Stimulated activated CD4-positive, alpha-beta T cell treated with anti-CD3 and anti-CD28 coated beads, Interleukin-1b, Interleukin-23, amount 100 ng/mL, for 4 hours (primary cell): ENCODE data around the gene MGAT1.
"Not testable (repeated sequence)": the region's sequence is repeated elsewhere in the genome, so short reads cannot be mapped to it uniquely, and the experiment has no call there.

Experiments used
- DNase-seq, 2 donors: peaks; one replicate each; pipeline ENCODE4 v3.0.0-alpha.2; 2020; ENCODE audit warnings: low read depth in 2 of 2

The MGAT1 gene

GRCh38 chr5:180785121-180785781 is 17.4 kb downstream of the MGAT1 start:
- no peak for DNase-seq

- DNase-seq, result peak; percentile 57 to 60
These were observed 18.0 kb downstream of the MGAT1 start for GRCh38 chr5:180784497-180785097.

- DNase-seq, result no peak
These were observed 19.1 kb downstream of the MGAT1 start for GRCh38 chr5:180783340-180784052.

DNA sequence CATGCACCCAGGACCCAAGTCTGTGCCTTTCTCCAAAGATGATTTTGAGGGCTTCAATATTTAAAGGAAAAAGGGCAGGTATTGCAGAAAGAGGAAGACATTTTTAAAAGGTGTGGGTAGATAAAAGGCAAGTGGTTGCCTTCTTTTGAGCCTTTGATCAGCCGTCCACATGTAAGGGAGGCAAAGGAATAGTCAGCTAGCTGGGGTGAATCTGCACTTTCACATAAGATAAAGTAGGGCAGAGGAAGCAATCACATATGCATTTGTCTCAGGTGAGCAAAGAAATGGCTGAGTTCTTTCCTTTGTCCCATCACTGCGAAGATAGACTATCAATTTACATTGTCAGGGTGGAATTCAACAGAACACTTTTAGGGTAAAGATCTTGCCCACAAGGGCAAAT is 19.9 kb downstream of the MGAT1 start:
- no peak for DNase-seq

DNA sequence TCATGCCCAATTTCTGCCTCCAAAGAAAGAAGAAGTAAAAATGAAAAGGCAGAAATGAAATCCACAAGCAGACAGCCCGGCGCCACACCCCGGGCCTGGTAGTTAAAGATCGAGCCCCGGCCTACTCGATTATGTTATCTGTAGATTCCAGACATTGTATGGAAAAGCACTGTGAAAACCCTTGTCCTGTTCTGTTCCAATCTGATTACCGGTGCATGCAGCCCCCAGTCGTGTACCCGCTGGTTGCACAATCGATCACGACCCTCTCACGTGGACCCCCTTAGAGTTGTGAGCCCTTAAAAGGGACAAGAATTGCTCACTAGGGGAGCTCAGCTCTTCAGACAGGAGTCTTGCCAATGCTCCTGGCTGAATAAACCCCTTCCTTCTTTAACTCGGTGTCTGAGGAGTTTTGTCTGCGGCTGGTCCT is 20.7 kb downstream of the MGAT1 start:
- DNase-seq, result not testable (repeated sequence)

- DNase-seq, result no peak
These were observed 22.5 kb downstream of the MGAT1 start for GRCh38 chr5:180779985-180780610.

DNA sequence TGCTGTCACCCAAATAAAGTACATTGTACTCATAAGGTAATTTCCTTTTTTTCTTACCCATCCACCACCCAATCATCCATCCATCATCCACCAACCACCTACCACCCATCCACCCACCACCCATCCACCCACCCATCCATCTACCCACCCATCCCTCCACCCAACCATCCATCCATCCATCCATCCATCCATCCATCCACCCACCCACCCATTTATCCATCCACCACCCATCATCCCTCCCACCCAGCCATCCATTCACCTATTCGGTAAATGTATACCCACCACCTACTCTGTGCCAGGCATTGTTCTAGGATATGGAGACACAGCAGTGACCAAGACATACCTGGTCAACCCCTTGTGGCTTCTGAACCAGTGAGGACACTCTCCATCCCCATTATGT is 25.1 kb downstream of the MGAT1 start:
- no peak for DNase-seq

GRCh38 chr5:180776376-180776775 is 26.2 kb downstream of the MGAT1 start:
- DNase-seq, result no peak

DNA sequence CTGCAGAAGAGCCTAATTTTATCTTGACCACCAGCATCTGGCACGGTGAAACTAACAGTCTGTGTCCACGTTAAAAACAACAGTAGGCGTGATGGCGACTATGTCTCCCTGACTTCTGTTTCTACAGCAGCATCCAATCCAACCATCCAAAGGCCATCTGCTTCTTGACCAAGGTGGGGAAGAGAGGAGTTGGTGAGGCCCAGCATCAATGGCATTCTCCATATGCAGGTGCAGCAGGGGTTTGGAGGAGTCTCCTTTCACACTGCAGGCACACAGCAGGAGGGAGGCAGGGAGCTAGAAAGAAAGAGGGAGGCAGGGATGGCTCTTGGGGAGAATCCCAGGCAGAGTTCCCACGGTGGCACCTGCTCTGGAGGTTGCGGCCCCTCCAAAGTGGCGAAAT is 27.0 kb downstream of the MGAT1 start:
- no peak for DNase-seq

DNA sequence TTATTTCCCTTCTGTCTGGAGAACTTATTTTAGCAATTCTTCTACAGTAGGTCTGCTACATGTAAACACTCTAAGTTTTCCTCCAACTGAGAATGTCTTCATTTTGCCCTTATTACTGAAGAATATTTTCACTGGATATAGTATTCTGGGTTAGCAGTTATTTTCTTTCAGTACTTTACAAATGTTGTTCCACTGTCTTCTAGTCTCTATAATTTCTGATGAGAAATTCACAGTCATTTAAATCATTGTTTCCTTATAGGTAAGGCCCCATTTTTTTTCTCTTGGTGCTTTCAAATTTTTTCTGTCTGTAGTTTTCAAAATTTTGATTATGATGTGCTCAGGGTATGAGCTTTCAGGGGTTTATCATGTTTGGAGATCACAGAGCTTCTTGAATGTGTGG is 30.8 kb downstream of the MGAT1 start:
- DNase-seq, result no peak

GRCh38 chr5:180769821-180770220 is 32.8 kb downstream of the MGAT1 start:
- DNase-seq, result no peak

DNA sequence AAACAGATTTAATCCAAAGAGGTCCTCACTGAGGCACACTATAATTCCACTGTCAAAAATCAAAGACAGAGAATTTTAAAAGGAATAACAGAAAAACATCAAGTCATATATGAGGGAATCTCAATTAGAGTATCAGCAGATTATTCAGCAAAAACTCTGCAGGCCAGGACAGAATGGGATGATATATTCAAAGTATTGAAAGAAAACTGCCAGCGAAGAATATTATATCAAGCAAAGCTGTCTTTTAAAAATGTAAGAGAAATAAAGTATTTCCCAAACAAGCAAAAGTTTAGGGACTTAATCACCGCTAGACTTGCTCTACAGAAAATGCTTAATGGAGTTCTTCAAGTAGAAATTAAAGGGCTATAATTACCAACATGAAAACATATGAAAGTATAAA is 47.0 kb downstream of the MGAT1 start:
- no peak for DNase-seq

GRCh38 chr5:180744253-180744652 is 58.4 kb downstream of the MGAT1 start:
- DNase-seq, result no peak

DNA sequence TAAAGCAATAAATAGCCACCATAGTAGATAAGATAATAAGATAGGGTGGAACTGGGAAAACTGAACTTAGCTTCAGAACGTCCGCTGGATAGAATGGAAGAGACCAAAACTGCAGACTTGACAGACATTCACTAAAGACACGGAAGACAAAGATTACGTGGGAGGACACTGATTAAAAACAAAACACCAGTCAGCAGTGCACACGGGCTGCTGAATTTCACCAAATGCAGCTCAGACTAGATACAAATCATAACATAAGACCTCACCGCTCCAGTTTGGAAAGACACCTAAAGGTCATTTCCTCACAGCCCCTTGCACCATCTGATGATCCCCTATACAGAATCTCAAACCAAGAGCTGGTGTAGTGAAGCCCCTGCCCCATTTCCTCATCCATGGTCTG is 59.9 kb downstream of the MGAT1 start:
- DNase-seq, result no peak

GRCh38 chr5:180740953-180741352 is 61.7 kb downstream of the MGAT1 start:
- not testable (repeated sequence) for DNase-seq

DNA sequence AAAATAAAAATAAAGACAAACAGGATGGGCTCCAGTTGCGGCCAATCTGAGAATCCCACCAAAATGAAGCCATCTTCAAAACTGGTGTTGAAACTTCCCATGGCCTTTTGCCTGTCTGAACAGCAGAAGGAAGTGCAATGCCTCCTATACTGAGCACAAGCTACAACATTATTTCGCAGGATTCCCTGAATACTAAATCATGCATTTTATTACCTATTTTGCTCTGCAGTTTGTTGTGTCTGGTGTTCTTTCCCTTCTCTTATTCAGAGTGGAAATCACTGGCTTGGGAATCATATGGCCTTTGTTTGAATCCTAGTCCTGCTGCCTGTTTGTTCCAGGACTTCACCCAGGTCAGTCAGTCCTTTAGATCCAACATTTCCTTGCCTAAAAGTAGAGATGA is 62.6 kb downstream of the MGAT1 start, which contains the start of gene OR2Y1:
TSS of gene OR2Y1 (minus strand) at position 101 of the 400 bp plus-strand sequence. CDS start at position 101, 0 bp downstream.
- no peak for DNase-seq

DNA sequence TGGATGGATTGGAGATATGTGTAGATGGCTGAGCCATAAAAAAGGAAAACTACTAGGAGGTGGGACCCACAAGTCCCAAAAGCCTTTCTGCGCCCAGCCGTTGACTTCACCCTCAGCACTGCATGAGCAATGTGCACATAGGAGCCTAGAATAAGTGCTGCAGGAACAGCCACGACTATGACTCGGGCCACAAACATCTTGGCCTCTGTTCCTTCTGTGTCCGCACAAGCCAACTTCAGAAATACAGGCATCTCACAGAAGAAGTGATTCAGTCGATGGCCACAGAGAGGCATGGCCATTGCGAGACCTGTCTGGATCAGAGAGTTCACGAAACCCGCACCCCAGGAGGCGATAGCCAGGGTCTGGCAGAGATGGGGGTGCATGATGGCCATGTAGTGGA is 63.3 kb downstream of the MGAT1 start:
- no peak for DNase-seq

DNA sequence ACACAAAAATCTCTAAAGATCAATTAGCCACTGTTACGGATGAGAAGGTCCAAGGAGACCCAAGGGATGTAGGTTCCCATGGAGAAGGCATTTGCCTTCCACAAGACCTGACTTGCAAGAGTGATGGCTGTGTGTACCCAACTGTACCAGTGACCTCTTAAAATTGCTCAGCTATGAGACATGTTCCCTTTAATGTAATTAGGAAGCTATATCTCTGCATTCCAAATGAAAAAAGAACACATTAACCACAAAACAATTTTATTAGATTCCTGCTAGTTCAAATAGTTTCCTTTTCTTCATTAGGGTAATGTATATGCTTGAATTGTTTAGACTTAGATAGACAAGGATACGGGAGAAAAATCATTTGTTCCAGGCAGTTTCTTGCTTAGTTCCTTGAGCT is 66.1 kb downstream of the MGAT1 start:
- DNase-seq, result no peak
